ENCODE data around the gene GABRA5. TPM values are rescaled to one million over a fixed set of nuclear protein-coding genes. Genes with fewer than 3 reads are reported as not detected.

The GABRA5 gene
- polyA plus RNA-seq, 2 donors: 0.14 to 0.20 TPM

DNA sequence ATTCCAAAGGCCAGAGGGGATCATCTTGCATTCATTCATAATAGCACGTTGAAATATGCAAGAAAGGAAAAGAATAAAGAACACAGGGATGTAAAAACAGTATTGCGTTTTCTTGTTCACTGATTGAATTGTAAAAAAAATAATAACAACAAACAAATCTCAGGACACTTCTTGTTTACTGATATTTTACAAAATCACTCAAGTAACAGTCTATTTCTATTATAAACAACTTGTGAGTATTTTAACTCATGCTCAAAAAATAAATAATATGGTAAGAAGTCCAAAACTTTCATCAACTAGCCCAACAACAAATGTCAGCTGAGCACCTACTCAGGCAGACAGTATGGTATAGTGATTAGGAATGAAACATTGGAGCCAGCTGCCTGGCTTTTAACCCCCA lies 101.9 kb downstream of the GABRA5 start:
- WGBS, 2 donors: 48 to 57% methylated on average over 2 of the region's 2 CpGs

DNA sequence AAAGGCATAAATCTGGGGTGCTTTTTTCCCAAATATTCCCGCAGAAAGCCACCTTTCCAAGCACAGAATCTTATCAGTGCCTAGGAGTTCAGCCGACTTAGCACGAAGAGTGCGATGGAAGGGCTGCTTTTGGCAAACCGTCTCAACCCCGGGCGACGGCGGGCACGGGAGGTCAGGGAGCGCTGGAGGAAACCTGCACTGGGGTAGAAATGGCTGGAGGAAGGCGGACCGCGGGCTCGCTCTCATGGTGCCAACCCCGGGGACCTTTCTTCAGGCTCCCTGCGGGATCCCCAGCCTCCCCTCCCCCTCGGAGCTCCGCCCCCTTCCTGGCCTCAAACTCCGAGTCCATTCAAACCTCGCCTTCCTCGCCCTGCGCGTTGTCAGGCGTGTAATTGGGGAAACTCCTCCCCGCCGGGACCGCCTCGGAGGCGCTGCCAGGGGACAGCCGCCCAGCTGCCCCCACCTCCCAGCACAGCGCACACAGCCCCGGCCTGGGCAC lies 103.9 kb downstream of the GABRA5 start, which contains the start of gene GABRG3:
TSS of gene GABRG3 (plus strand) at position 470 of the 499 bp plus-strand sequence.
- Histone ChIP-seq H3K36me3 (ENCODE audit: control insufficient read depth in 2 of 2, insufficient read depth in 2 of 2, low read length in 1 of 2) (no peaks in the 10 kb centered on the region), H3K27ac (ENCODE audit: low read depth in 2 of 2, low read length in 1 of 2) (no peak within 1 kb of the TSS), H3K27me3 (ENCODE audit: control insufficient read depth in 1 of 2, insufficient read depth in 2 of 2, low read length in 2 of 2) (peaks cover 0 to 10% of the 10 kb centered on the region in 2 donors), H3K4me1 (ENCODE audit: control insufficient read depth in 2 of 2, insufficient read depth in 2 of 2, low read length in 1 of 2) (peaks cover 0 to 8% of the 10 kb centered on the region in 2 donors), H3K4me3 (ENCODE audit: low read depth in 1 of 2, low read length in 2 of 2) (peak within 1 kb of the TSS; percentile 26 to 51), H3K9me3 (ENCODE audit: control insufficient read depth in 2 of 2, insufficient read depth in 1 of 2, low read depth in 1 of 2, low read length in 1 of 2) (peaks cover 0 to 5% of the 10 kb centered on the region in 2 donors)
- WGBS, 2 donors: 4 to 6% methylated on average over 27 to 33 of the region's 33 CpGs

More for the DNA sequence above, 101.9 kb downstream of the GABRA5 start:
- H3K4me1 ChIP-seq (ENCODE audit: control insufficient read depth in 2 of 2, insufficient read depth in 2 of 2, low read length in 1 of 2): peaks cover 0 to 8% of the 10 kb centered on the region in 2 donors
- H3K27me3 ChIP-seq (ENCODE audit: control insufficient read depth in 1 of 2, insufficient read depth in 2 of 2, low read length in 2 of 2): peaks cover 0 to 10% of the 10 kb centered on the region in 2 donors
- H3K9me3 ChIP-seq (ENCODE audit: control insufficient read depth in 2 of 2, insufficient read depth in 1 of 2, low read depth in 1 of 2, low read length in 1 of 2): peaks cover 0 to 5% of the 10 kb centered on the region in 2 donors
- no peak overlapping the region for H3K27ac ChIP-seq (ENCODE audit: low read depth in 2 of 2, low read length in 1 of 2)
- H3K4me3 ChIP-seq (ENCODE audit: low read depth in 1 of 2, low read length in 2 of 2): no peak overlapping the region
- no peaks in the 10 kb centered on the region for H3K36me3 ChIP-seq (ENCODE audit: control insufficient read depth in 2 of 2, insufficient read depth in 2 of 2, low read length in 1 of 2)

DNA sequence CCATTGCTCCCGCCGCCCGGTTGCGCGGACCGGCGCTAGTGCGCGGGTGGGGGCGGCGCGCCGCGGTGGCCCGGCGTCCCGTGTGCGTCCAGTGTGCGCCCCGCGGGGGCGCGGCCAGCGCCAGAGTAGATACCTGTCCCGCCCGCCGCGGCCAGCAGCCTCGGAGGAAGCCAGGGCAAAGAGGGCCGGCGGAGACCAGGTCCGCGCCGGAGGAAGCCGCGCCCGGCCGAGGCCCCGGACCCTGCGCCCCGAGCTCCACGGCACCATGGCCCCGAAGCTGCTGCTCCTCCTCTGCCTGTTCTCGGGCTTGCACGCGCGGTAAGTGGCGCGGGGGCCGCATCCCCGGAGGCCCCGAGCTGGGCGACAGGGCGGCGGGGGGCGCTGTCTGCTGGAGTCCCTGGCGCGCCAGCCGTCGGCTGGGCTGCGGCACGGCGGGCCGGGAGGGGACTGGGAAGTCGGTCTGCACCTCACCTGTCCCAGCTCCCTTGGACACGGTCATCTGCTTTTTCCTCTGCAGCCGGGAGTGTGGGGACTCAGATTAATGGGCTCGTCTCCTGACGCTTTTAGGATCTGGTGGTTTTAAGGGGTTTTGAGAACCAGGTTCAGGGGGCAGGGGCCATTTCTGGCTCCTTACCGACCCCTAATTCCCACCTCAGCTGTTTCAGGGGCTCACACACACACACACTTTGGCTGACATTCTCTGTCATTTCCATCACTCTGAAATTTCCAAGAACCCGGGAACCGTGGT lies 104.6 kb downstream of the GABRA5 start:
- H3K4me1 ChIP-seq (ENCODE audit: control insufficient read depth in 2 of 2, insufficient read depth in 2 of 2, low read length in 1 of 2): peaks cover 0 to 8% of the 10 kb centered on the region in 2 donors
- H3K36me3 ChIP-seq (ENCODE audit: control insufficient read depth in 2 of 2, insufficient read depth in 2 of 2, low read length in 1 of 2): no peaks in the 10 kb centered on the region
- no peak overlapping the region for H3K27ac ChIP-seq (ENCODE audit: low read depth in 2 of 2, low read length in 1 of 2)
- H3K27me3 ChIP-seq (ENCODE audit: control insufficient read depth in 1 of 2, insufficient read depth in 2 of 2, low read length in 2 of 2): peaks cover 0 to 10% of the 10 kb centered on the region in 2 donors
- peak overlapping the region; percentile 26 to 51 for H3K4me3 ChIP-seq (ENCODE audit: low read depth in 1 of 2, low read length in 2 of 2)
- H3K9me3 ChIP-seq (ENCODE audit: control insufficient read depth in 2 of 2, insufficient read depth in 1 of 2, low read depth in 1 of 2, low read length in 1 of 2): peaks cover 0 to 5% of the 10 kb centered on the region in 2 donors
- 4 to 6% methylated on average over 50 to 72 of the region's 72 CpGs for WGBS, 2 donors

DNA sequence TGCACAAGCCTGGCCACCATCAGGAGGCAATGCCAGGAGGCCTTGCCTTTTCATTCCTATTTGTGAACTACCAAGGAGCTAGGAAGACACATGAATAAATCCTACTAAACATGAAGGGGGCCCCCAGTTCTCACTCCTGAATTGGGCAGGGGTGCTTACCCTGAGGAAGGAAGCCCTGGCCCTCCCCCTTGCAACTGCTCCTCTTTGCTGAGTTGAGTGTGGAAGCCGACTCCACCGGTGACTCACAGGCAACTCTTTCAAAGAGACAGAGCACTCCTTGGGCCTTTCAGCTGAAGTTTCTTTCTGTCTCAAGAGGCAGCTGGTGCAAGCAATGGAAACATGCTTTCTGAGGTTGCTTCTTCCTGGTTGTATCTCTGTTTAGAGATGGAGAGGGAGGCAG lies 105.8 kb downstream of the GABRA5 start:
- 33 to 36% methylated on average over 2 of the region's 2 CpGs for WGBS, 2 donors
- no peaks in the 10 kb centered on the region for H3K36me3 ChIP-seq (ENCODE audit: control insufficient read depth in 2 of 2, insufficient read depth in 2 of 2, low read length in 1 of 2)
- no peak overlapping the region for H3K27ac ChIP-seq (ENCODE audit: low read depth in 2 of 2, low read length in 1 of 2)
- peaks cover 0 to 8% of the 10 kb centered on the region in 2 donors for H3K4me1 ChIP-seq (ENCODE audit: control insufficient read depth in 2 of 2, insufficient read depth in 2 of 2, low read length in 1 of 2)
- H3K9me3 ChIP-seq (ENCODE audit: control insufficient read depth in 2 of 2, insufficient read depth in 1 of 2, low read depth in 1 of 2, low read length in 1 of 2): peaks cover 0 to 3% of the 10 kb centered on the region in 2 donors
- H3K27me3 ChIP-seq (ENCODE audit: control insufficient read depth in 1 of 2, insufficient read depth in 2 of 2, low read length in 2 of 2): peaks cover 0 to 10% of the 10 kb centered on the region in 2 donors
- no peak overlapping the region for H3K4me3 ChIP-seq (ENCODE audit: low read depth in 1 of 2, low read length in 2 of 2)

DNA sequence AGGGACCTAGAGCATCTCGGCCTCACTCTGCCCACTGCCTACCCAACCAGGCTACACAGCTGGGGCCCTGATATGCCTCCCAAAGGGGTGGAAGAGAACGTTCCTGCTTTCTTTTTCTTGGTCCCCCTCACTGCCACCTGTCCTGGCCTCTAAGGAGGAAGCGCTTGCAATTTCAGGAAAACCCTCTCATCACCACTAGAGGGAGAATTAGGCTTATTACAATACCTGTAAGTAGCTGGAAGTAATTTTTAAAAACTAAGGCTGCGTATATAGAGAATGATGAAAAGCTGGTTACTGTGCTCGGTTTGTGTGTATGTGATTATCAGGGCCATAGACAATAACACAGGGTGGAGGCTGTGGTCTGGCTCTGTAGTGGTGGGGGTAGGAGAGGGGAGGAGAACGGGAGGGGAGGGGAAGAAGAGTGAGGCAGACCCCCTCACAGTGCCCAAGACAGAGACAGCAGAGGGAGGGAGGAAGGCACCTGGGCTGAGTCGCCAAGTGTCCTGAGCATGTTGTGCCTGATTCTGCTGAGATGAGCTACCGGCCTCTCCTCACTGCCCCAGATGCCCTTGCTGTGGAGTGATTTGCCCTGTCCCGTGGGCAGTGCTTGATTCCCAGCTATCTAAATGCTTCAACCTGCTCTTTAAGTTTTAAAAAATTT lies 107.4 kb downstream of the GABRA5 start:
- Histone ChIP-seq H3K4me3 (ENCODE audit: low read depth in 1 of 2, low read length in 2 of 2) (no peak overlapping the region), H3K27me3 (ENCODE audit: control insufficient read depth in 1 of 2, insufficient read depth in 2 of 2, low read length in 2 of 2) (peaks cover 0 to 10% of the 10 kb centered on the region in 2 donors), H3K36me3 (ENCODE audit: control insufficient read depth in 2 of 2, insufficient read depth in 2 of 2, low read length in 1 of 2) (no peaks in the 10 kb centered on the region), H3K9me3 (ENCODE audit: control insufficient read depth in 2 of 2, insufficient read depth in 1 of 2, low read depth in 1 of 2, low read length in 1 of 2) (peaks cover 0 to 2% of the 10 kb centered on the region in 2 donors), H3K4me1 (ENCODE audit: control insufficient read depth in 2 of 2, insufficient read depth in 2 of 2, low read length in 1 of 2) (peaks cover 0 to 8% of the 10 kb centered on the region in 2 donors), H3K27ac (ENCODE audit: low read depth in 2 of 2, low read length in 1 of 2) (no peak overlapping the region)
- 18 to 22% methylated on average over 9 of the region's 9 CpGs for WGBS, 2 donors

DNA sequence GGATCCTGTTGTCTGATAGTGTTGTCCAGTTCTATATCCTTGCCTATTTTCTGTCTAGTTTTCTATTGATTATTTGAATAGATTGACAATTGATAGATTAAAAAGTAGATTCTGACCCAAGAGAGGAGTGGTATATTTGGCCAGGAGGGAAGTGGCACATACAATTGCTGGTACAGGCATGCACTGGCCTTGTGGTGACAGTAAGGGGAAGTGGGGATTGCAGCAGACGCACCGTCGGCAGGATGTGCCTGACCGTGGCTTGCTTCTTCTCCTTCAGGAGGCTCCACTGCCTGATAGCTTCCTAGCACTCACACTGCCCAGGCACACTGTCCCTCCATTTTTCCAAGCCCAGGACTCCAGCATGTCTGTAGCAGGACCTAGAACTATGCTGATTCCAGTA lies 114.6 kb downstream of the GABRA5 start:
- H3K36me3 ChIP-seq (ENCODE audit: control insufficient read depth in 2 of 2, insufficient read depth in 2 of 2, low read length in 1 of 2): no peaks in the 10 kb centered on the region
- H3K4me1 ChIP-seq (ENCODE audit: control insufficient read depth in 2 of 2, insufficient read depth in 2 of 2, low read length in 1 of 2): no peaks in the 10 kb centered on the region
- H3K9me3 ChIP-seq (ENCODE audit: control insufficient read depth in 2 of 2, insufficient read depth in 1 of 2, low read depth in 1 of 2, low read length in 1 of 2): peaks cover 0 to 2% of the 10 kb centered on the region in 2 donors
- H3K27ac ChIP-seq (ENCODE audit: low read depth in 2 of 2, low read length in 1 of 2): no peak overlapping the region
- WGBS, 2 donors: 70 to 72% methylated on average over 4 of the region's 4 CpGs
- H3K27me3 ChIP-seq (ENCODE audit: control insufficient read depth in 1 of 2, insufficient read depth in 2 of 2, low read length in 2 of 2): no peaks in the 10 kb centered on the region
- no peak overlapping the region for H3K4me3 ChIP-seq (ENCODE audit: low read depth in 1 of 2, low read length in 2 of 2)

DNA sequence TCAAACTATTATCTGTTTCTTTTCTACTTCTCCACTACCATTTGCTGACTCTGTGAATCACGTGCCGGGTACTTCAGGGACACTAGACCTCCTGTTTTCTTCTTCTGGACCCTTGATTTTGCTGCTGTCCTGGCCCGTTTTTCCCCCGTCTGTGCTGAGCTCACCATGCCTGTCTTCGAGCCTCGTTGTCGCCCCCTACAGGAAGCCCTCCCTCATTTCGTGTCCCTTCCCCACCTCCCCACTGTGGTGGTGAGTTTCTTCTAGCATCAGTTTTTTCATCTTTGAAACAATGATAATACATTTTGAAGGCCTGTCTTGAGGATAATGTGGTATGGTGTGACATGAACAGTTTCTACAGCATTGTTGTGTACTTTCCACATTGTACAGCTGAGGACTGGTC lies 117.0 kb downstream of the GABRA5 start:
- WGBS, 2 donors: 81 to 83% methylated on average over 8 of the region's 8 CpGs
- H3K27me3 ChIP-seq (ENCODE audit: control insufficient read depth in 1 of 2, insufficient read depth in 2 of 2, low read length in 2 of 2): no peaks in the 10 kb centered on the region
- H3K4me1 ChIP-seq (ENCODE audit: control insufficient read depth in 2 of 2, insufficient read depth in 2 of 2, low read length in 1 of 2): no peaks in the 10 kb centered on the region
- H3K4me3 ChIP-seq (ENCODE audit: low read depth in 1 of 2, low read length in 2 of 2): no peak overlapping the region
- no peak overlapping the region for H3K27ac ChIP-seq (ENCODE audit: low read depth in 2 of 2, low read length in 1 of 2)
- peaks cover 0 to 2% of the 10 kb centered on the region in 2 donors for H3K9me3 ChIP-seq (ENCODE audit: control insufficient read depth in 2 of 2, insufficient read depth in 1 of 2, low read depth in 1 of 2, low read length in 1 of 2)
- no peaks in the 10 kb centered on the region for H3K36me3 ChIP-seq (ENCODE audit: control insufficient read depth in 2 of 2, insufficient read depth in 2 of 2, low read length in 1 of 2)

DNA sequence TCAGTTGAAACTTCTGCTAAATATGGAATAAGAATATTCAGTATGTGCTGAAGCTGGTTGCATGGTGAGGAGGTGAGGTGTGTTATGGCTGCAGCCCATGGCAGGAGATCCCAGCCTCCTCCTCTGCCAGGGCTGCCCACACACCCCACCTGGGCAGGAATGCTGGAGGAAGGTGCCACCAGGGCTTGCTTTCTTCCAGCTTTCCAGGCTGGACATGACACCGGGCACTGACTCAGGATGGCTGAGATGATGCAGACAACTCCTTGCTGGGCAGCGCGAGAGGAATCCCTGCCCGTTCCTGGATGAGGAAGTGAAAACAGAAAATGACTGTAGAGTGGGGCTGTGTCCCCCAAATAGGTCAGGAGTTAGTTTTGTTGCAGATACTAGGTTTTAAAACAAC lies 118.2 kb downstream of the GABRA5 start:
- WGBS, 2 donors: 89 to 90% methylated on average over 4 of the region's 4 CpGs
- Histone ChIP-seq H3K9me3 (ENCODE audit: control insufficient read depth in 2 of 2, insufficient read depth in 1 of 2, low read depth in 1 of 2, low read length in 1 of 2) (peaks cover 0 to 2% of the 10 kb centered on the region in 2 donors), H3K27me3 (ENCODE audit: control insufficient read depth in 1 of 2, insufficient read depth in 2 of 2, low read length in 2 of 2) (no peaks in the 10 kb centered on the region), H3K4me3 (ENCODE audit: low read depth in 1 of 2, low read length in 2 of 2) (no peak overlapping the region), H3K36me3 (ENCODE audit: control insufficient read depth in 2 of 2, insufficient read depth in 2 of 2, low read length in 1 of 2) (no peaks in the 10 kb centered on the region), H3K4me1 (ENCODE audit: control insufficient read depth in 2 of 2, insufficient read depth in 2 of 2, low read length in 1 of 2) (no peaks in the 10 kb centered on the region), H3K27ac (ENCODE audit: low read depth in 2 of 2, low read length in 1 of 2) (no peak overlapping the region)

DNA sequence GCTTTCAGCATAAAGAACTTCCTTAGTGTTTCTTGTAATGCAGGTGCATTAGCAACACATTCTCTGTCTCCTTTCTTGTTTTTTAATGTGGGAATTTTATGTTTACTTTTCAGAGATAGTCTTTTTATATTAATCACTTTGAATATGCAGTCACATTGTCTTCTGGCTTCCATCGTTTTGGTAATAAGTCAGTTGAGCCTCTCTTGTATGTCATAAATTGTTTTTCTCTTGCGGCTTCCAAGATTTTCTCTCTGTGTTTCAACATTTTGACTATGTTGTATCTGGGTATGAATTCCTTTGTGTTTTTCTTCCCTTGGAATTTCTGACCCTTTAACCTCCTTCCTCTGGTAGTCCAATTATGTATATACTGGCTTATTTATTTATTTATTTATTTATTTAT lies 129.4 kb downstream of the GABRA5 start:
- Histone ChIP-seq H3K9me3 (ENCODE audit: control insufficient read depth in 2 of 2, insufficient read depth in 1 of 2, low read depth in 1 of 2, low read length in 1 of 2) (no peaks in the 10 kb centered on the region), H3K27ac (ENCODE audit: low read depth in 2 of 2, low read length in 1 of 2) (no peak overlapping the region), H3K36me3 (ENCODE audit: control insufficient read depth in 2 of 2, insufficient read depth in 2 of 2, low read length in 1 of 2) (no peaks in the 10 kb centered on the region), H3K27me3 (ENCODE audit: control insufficient read depth in 1 of 2, insufficient read depth in 2 of 2, low read length in 2 of 2) (no peaks in the 10 kb centered on the region), H3K4me3 (ENCODE audit: low read depth in 1 of 2, low read length in 2 of 2) (no peak overlapping the region), H3K4me1 (ENCODE audit: control insufficient read depth in 2 of 2, insufficient read depth in 2 of 2, low read length in 1 of 2) (no peaks in the 10 kb centered on the region)
- whole genome bisulfite sequencing, 2 donors: 95 to 96% methylated on average over 2 of the region's 2 CpGs
